Measurements from ENCODE around the gene ABCG1.

The ABCG1 gene

GRCh38 chr21:42311160-42311559, 92.2 kb downstream of the ABCG1 start:
- Histone ChIP-seq H3K4me1 (ENCODE audit: low read depth, poor library complexity, severe bottlenecking) (no peaks in the 10 kb centered on the region), H4K20me1 (ENCODE audit: insufficient read depth) (no peaks in the 10 kb centered on the region), H3K27me3 (ENCODE audit: insufficient read depth, low read depth) (peaks cover 27% of the 10 kb centered on the region; the same call in 1 of the 2 replicates), H3K4me2 (no peak overlapping the region), H3K9ac (no peak overlapping the region), H3K79me2 (ENCODE audit: insufficient read depth, low read depth) (no peaks in the 10 kb centered on the region), H3K4me3 (IDR thresholded peaks at IDR 0.05; ENCODE audit: insufficient read depth, low read depth, low read length) (no peak overlapping the region), H3K36me3 (ENCODE audit: insufficient read depth) (no peaks in the 10 kb centered on the region), H3K27ac (no peak overlapping the region), H2AFZ (ENCODE audit: low read depth) (no peak overlapping the region)
- TF ChIP-seq CTCF (conservative IDR thresholded peaks at IDR 0.05; ENCODE audit: low read depth, low read length), result no peak

GRCh38 chr21:42311816-42312625, 93.1 kb downstream of the ABCG1 start:
- Histone ChIP-seq H3K9ac (no peak overlapping the region), H3K4me2 (no peak overlapping the region), H3K36me3 (ENCODE audit: insufficient read depth) (no peaks in the 10 kb centered on the region), H2AFZ (ENCODE audit: low read depth) (no peak overlapping the region), H3K4me1 (ENCODE audit: low read depth, poor library complexity, severe bottlenecking) (no peaks in the 10 kb centered on the region), H4K20me1 (ENCODE audit: insufficient read depth) (no peaks in the 10 kb centered on the region), H3K79me2 (ENCODE audit: insufficient read depth, low read depth) (no peaks in the 10 kb centered on the region), H3K4me3 (IDR thresholded peaks at IDR 0.05; ENCODE audit: insufficient read depth, low read depth, low read length) (no peak overlapping the region), H3K27ac (no peak overlapping the region), H3K27me3 (ENCODE audit: insufficient read depth, low read depth) (peaks cover 31% of the 10 kb centered on the region; the same call in 1 of the 2 replicates)
- TF ChIP-seq CTCF (conservative IDR thresholded peaks at IDR 0.05; ENCODE audit: low read depth, low read length), result no peak

DNA sequence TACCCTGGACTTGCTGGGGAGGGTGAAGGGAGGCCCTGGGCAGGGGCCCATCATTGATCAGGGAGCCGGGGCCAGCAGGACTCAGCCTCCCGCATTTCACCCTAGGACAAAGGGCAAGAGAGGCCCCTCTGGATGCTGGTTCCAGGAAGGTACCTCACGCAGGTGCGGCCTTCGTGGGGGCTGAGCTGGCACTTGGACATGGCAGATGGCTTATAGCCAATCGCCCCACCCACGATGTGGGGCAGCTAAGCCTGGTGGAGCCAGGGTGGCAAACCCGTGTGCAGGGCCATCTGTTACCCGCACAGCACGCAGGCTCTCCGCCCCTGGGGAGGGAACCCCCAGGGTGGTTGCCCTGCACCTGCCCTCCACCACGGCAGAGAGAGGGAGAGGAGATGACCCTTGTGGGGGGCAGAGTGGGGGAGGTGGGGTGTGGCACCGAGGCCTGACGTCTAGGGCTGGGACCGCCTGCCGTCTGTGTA, 93.7 kb downstream of the ABCG1 start:
- H3K4me1 ChIP-seq (ENCODE audit: low read depth, poor library complexity, severe bottlenecking), result no peaks in the 10 kb centered on the region
- H3K79me2 ChIP-seq (ENCODE audit: insufficient read depth, low read depth), result no peaks in the 10 kb centered on the region

DNA sequence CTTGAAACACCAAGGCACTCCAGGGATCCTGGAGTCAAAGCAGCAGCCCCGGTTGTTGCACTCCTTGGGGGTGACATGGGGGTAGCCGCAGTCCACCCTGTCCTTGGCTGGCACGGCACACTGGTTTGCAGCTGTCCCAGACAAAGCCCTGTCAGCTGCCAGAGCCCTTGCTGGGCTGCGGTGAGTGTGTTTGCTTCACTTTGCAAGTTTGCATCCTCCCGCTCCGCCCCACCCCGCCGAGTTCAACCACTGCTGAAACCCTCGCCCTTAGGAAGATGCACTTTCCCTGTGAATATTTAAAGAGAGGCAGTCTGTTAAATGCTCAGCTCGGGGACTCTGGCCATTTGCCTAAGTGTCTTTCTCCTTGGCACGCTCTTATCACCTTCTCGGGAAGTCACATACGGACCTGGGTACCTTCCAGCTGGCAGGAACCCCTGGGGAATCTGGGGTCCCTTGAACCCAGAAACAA, 94.6 kb downstream of the ABCG1 start:
- no peak overlapping the region for H3K27ac ChIP-seq
- no peak overlapping the region for H2AFZ ChIP-seq (ENCODE audit: low read depth)
- H3K4me3 ChIP-seq (IDR thresholded peaks at IDR 0.05; ENCODE audit: insufficient read depth, low read depth, low read length), result no peak overlapping the region
- H3K4me1 ChIP-seq (ENCODE audit: low read depth, poor library complexity, severe bottlenecking), result no peaks in the 10 kb centered on the region
- H4K20me1 ChIP-seq (ENCODE audit: insufficient read depth), result no peaks in the 10 kb centered on the region
- no peak overlapping the region for H3K9ac ChIP-seq
- H3K79me2 ChIP-seq (ENCODE audit: insufficient read depth, low read depth), result no peaks in the 10 kb centered on the region
- peaks cover 24% of the 10 kb centered on the region; the same call in 1 of the 2 replicates for H3K27me3 ChIP-seq (ENCODE audit: insufficient read depth, low read depth)
- H3K36me3 ChIP-seq (ENCODE audit: insufficient read depth), result no peaks in the 10 kb centered on the region
- TF ChIP-seq CTCF (conservative IDR thresholded peaks at IDR 0.05; ENCODE audit: low read depth, low read length), result no peak
- no peak overlapping the region for H3K4me2 ChIP-seq

More for the DNA sequence above, 93.7 kb downstream of the ABCG1 start:
- Histone ChIP-seq H3K27ac (no peak overlapping the region), H3K4me3 (IDR thresholded peaks at IDR 0.05; ENCODE audit: insufficient read depth, low read depth, low read length) (no peak overlapping the region), H3K27me3 (ENCODE audit: insufficient read depth, low read depth) (peaks cover 27% of the 10 kb centered on the region; the same call in 1 of the 2 replicates), H3K4me2 (no peak overlapping the region), H4K20me1 (ENCODE audit: insufficient read depth) (no peaks in the 10 kb centered on the region), H3K36me3 (ENCODE audit: insufficient read depth) (no peaks in the 10 kb centered on the region), H2AFZ (ENCODE audit: low read depth) (no peak overlapping the region), H3K9ac (no peak overlapping the region)
- no peak for TF ChIP-seq CTCF (conservative IDR thresholded peaks at IDR 0.05; ENCODE audit: low read depth, low read length)

Data from KMS-11 (cell line).